HG03521 (cell line): ENCODE results near the gene PIEZO1.
"Not testable (repeated sequence)": the region's sequence is repeated elsewhere in the genome, so short reads cannot be mapped to it uniquely, and the experiment has no call there.

Experiments
- ATAC-seq: cut with Tn5 transposase; IDR thresholded peaks from one replicate; pipeline ENCODE4 v1.9.1; 2021; ENCODE audit warnings: mild to moderate bottlenecking, moderate library complexity; ENCODE audit not compliant: unreplicated experiment

PIEZO1 gene

GRCh38 chr16:88785106-88785924 lies at the start of gene PIEZO1:
PIEZO1 (minus strand) TSS chr16:88785220; CDS start chr16:88784964, 256 bp downstream.
- peak; percentile 37 for ATAC-seq

GRCh38 chr16:88834670-88835069 lies 49.6 kb upstream of the PIEZO1 start:
- no peak for ATAC-seq

GRCh38 chr16:88833086-88833485 lies 48.1 kb upstream of the PIEZO1 start:
- ATAC-seq: no peak

- ATAC-seq: no peak
Measured at GRCh38 chr16:88831838-88832237, 46.8 kb upstream of the PIEZO1 start.

GRCh38 chr16:88830783-88831182 lies 45.8 kb upstream of the PIEZO1 start:
- ATAC-seq: no peak

GRCh38 chr16:88830258-88830657 lies 45.2 kb upstream of the PIEZO1 start:
- no peak for ATAC-seq

- no peak for ATAC-seq
Measured at GRCh38 chr16:88828711-88829110, 43.7 kb upstream of the PIEZO1 start.

GRCh38 chr16:88827727-88828126 lies 42.7 kb upstream of the PIEZO1 start:
- ATAC-seq: no peak

- no peak for ATAC-seq
Measured at GRCh38 chr16:88826070-88826840, 41.2 kb upstream of the PIEZO1 start.

GRCh38 chr16:88825146-88825545 lies 40.1 kb upstream of the PIEZO1 start:
- no peak for ATAC-seq

GRCh38 chr16:88824256-88825077 lies 39.4 kb upstream of the PIEZO1 start:
- no peak for ATAC-seq

GRCh38 chr16:88823646-88824045 lies 38.6 kb upstream of the PIEZO1 start:
- ATAC-seq: not testable (repeated sequence)

GRCh38 chr16:88822281-88823040 lies 37.4 kb upstream of the PIEZO1 start:
- no peak for ATAC-seq

GRCh38 chr16:88821168-88821850 lies 36.3 kb upstream of the PIEZO1 start:
- no peak for ATAC-seq

- ATAC-seq: no peak
Measured at GRCh38 chr16:88820385-88821025, 35.5 kb upstream of the PIEZO1 start.

- no peak for ATAC-seq
Measured at GRCh38 chr16:88819126-88819525, 34.1 kb upstream of the PIEZO1 start.

- ATAC-seq: no peak
Measured at GRCh38 chr16:88818575-88818874, 33.5 kb upstream of the PIEZO1 start.

- ATAC-seq: no peak
Measured at GRCh38 chr16:88817785-88818574, 33.0 kb upstream of the PIEZO1 start.
